Panc1 (cell line): ENCODE measurements around the gene SIK3. TPM values are rescaled to one million over a fixed set of nuclear protein-coding genes. Genes with fewer than 3 reads are reported as not detected.

ENCODE experiments used
- ATAC-seq: fragments of 200-7000 bp; cut with Tn5 transposase; 2 replicates; pipeline ENCODE4 v1.9.1; 2020; ENCODE audit warnings: mild to moderate bottlenecking, moderate library complexity
- BruUV-seq: library from RNA; stranded (reverse); fragments of 400-500 nt; replicated peaks from 2 replicates; lab custom pipeline; 2021; lab: Mats Ljungman, UMichigan
- CTCF ChIA-PET: fragments of 300-600 bp; sonication (Branson Sonifier 250); formaldehyde crosslinking; loops from one replicate; lab custom pipeline; 2022; ENCODE audit warnings: antibody characterized with exemption; lab: Charles Lee
- POLR2A ChIA-PET: fragments of 300-600 bp; sonication (Branson Sonifier 250); formaldehyde crosslinking; loops from one replicate; lab custom pipeline; 2022; ENCODE audit warnings: antibody characterized with exemption; lab: Charles Lee
- DNase-seq: peaks from one replicate; pipeline ENCODE4 v3.0.0-alpha.2; 2010; ENCODE audit warnings: low read depth, low spot score
- H3K27ac ChIP-seq: 2 replicates; pipeline ENCODE4 v1.5.1; 2011; ENCODE audit warnings: mild to moderate bottlenecking, low read length, inconsistent platforms
- H3K27me3 ChIP-seq: fragments of 200-500 bp; sonication (Bioruptor generic); 2 replicates; pipeline ENCODE4 v1.6.0; 2014; ENCODE audit warnings: low read length, inconsistent platforms; ENCODE audit not compliant: control insufficient read depth, insufficient read depth
- H3K36me3 ChIP-seq: fragments of 200-500 bp; sonication (Bioruptor generic); 2 replicates; pipeline ENCODE4 v1.5.1; 2014; ENCODE audit warnings: inconsistent platforms, mild to moderate bottlenecking, low read length, moderate library complexity; ENCODE audit not compliant: control insufficient read depth, insufficient read depth
- H3K4me1 ChIP-seq: 2 replicates; pipeline ENCODE4 v1.5.1; 2011; ENCODE audit warnings: inconsistent platforms, mild to moderate bottlenecking, low read length, moderate library complexity; ENCODE audit not compliant: control insufficient read depth, insufficient read depth
- H3K4me3 ChIP-seq, 2 experiments: 2 replicates each; pipeline ENCODE4 v1.5.1; 2011 to 2012; ENCODE audit warnings: low read depth in 2 of 2, low read length in 2 of 2, mild to moderate bottlenecking in 2 of 2, inconsistent platforms in 1 of 2, moderate library complexity in 1 of 2
- H3K9me3 ChIP-seq: fragments of 200-500 bp; sonication (Bioruptor generic); 2 replicates; pipeline ENCODE4 v1.5.1; 2014; ENCODE audit warnings: low read depth, mild to moderate bottlenecking, inconsistent platforms, low read length, moderate library complexity; ENCODE audit not compliant: control insufficient read depth, insufficient read depth
- POLR2AphosphoS5 ChIP-seq: IDR thresholded peaks from 2 replicates; pipeline ENCODE4 v1.6.1; 2012; ENCODE audit warnings: mild to moderate bottlenecking, low read depth, low read length, moderate library complexity
- SIN3A ChIP-seq: IDR thresholded peaks from 2 replicates; pipeline ENCODE4 v1.6.1; 2012; ENCODE audit warnings: low read depth, mild to moderate bottlenecking, low read length, moderate library complexity, borderline replicate concordance; ENCODE audit not compliant: insufficient read depth
- TCF7L2 ChIP-seq: IDR thresholded peaks from 2 replicates; pipeline ENCODE4 v1.6.1; 2011; ENCODE audit warnings: mild to moderate bottlenecking, low read depth, low read length, inconsistent platforms
- in situ Hi-C: cut with HindIII; loops from 2 replicates; pipeline ENCODE4 v1.10.0; 2016; ENCODE audit warnings: low sequenced_read_pairs, low pct_unique_long_range_greater_than_20kb
- intact Hi-C: fragments of 100-400 bp; cut with micrococcal nuclease; formaldehyde crosslinking; loops from one replicate; pipeline ENCODE4 v1.10.0; 2022; ENCODE audit not compliant: unreplicated experiment
- total RNA-seq: library from RNA; stranded (reverse); gene quantifications from one replicate; pipeline ENCODE4 v1.2.1, GENCODE V29; 2021; ENCODE audit not compliant: unreplicated experiment
- TF ChIP-seq, protein P1 (sequence below), 2 experiments: IDR thresholded peaks; 2 replicates each; pipeline ENCODE4 v1.6.1; 2011 to 2012; ENCODE audit warnings: low read depth in 2 of 2, control low read depth in 1 of 2, low read length in 1 of 2, mild to moderate bottlenecking in 1 of 2, moderate library complexity in 1 of 2; ENCODE audit not compliant: insufficient read depth in 1 of 2
- TF ChIP-seq, protein P2 (sequence below): fragments of 450-650 bp; IDR thresholded peaks from 2 replicates; pipeline ENCODE4 v1.5.1; 2017; ENCODE audit warnings: mild to moderate bottlenecking

The SIK3 gene
- total RNA-seq, 1 experiment from 2014 or later: 39.7 TPM

GRCh38 chr11:117044287-117045035 is 53.8 kb downstream of the SIK3 start:
- POLR2A ChIA-PET: no interaction called here
- H3K4me3 ChIP-seq: no peak overlapping the region
- H3K36me3 ChIP-seq: no peaks in the 10 kb centered on the region
- peaks cover 8% of the 10 kb centered on the region for H3K4me1 ChIP-seq
- no peaks in the 10 kb centered on the region for H3K27me3 ChIP-seq
- no peaks in the 10 kb centered on the region for H3K9me3 ChIP-seq
- intact Hi-C loops (no loop called here), in situ Hi-C loops (no loop called here)
- TF ChIP-seq, protein P1, sequence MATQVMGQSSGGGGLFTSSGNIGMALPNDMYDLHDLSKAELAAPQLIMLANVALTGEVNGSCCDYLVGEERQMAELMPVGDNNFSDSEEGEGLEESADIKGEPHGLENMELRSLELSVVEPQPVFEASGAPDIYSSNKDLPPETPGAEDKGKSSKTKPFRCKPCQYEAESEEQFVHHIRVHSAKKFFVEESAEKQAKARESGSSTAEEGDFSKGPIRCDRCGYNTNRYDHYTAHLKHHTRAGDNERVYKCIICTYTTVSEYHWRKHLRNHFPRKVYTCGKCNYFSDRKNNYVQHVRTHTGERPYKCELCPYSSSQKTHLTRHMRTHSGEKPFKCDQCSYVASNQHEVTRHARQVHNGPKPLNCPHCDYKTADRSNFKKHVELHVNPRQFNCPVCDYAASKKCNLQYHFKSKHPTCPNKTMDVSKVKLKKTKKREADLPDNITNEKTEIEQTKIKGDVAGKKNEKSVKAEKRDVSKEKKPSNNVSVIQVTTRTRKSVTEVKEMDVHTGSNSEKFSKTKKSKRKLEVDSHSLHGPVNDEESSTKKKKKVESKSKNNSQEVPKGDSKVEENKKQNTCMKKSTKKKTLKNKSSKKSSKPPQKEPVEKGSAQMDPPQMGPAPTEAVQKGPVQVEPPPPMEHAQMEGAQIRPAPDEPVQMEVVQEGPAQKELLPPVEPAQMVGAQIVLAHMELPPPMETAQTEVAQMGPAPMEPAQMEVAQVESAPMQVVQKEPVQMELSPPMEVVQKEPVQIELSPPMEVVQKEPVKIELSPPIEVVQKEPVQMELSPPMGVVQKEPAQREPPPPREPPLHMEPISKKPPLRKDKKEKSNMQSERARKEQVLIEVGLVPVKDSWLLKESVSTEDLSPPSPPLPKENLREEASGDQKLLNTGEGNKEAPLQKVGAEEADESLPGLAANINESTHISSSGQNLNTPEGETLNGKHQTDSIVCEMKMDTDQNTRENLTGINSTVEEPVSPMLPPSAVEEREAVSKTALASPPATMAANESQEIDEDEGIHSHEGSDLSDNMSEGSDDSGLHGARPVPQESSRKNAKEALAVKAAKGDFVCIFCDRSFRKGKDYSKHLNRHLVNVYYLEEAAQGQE (IDR thresholded peaks at IDR 0.05; ENCODE audit: insufficient read depth in 1 of 2, low read depth in 2 of 2, low read length in 1 of 2): no peak
- TF ChIP-seq TCF7L2 (no peak), SIN3A (no peak), POLR2AphosphoS5 (no peak)
- TF ChIP-seq, protein P2, sequence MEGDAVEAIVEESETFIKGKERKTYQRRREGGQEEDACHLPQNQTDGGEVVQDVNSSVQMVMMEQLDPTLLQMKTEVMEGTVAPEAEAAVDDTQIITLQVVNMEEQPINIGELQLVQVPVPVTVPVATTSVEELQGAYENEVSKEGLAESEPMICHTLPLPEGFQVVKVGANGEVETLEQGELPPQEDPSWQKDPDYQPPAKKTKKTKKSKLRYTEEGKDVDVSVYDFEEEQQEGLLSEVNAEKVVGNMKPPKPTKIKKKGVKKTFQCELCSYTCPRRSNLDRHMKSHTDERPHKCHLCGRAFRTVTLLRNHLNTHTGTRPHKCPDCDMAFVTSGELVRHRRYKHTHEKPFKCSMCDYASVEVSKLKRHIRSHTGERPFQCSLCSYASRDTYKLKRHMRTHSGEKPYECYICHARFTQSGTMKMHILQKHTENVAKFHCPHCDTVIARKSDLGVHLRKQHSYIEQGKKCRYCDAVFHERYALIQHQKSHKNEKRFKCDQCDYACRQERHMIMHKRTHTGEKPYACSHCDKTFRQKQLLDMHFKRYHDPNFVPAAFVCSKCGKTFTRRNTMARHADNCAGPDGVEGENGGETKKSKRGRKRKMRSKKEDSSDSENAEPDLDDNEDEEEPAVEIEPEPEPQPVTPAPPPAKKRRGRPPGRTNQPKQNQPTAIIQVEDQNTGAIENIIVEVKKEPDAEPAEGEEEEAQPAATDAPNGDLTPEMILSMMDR: no peak
- no TSS peak for BruUV-seq
- H3K27ac ChIP-seq: no peak overlapping the region
- CTCF ChIA-PET: interaction anchor here (0.6 kb wide), 1 partner anchor 62 kb away, joined by 9 read pairs; no protein-coding TSS in a partner anchor
- no peak for DNase-seq
- no peak for ATAC-seq

DNA sequence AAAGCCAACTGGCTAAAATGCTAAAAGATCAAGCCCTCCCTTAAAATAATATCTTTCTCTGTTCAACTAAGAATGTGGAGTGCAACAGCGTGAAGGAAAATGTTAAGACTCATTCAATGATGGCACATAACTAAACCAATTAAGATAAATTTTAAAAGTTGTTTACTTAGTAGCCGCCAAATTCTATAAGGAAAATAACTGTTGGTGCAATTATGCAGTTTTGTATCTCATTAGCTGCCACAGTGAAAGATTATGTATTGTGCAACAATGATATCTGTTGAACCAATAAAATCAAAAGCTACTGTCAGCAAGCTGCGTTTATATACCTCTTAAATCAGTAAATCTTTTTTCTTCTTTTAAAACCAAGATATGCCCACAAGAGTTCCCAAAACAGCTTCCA is 55.5 kb downstream of the SIK3 start:
- Histone ChIP-seq H3K4me3 (no peak overlapping the region), H3K27ac (no peak overlapping the region), H3K36me3 (no peaks in the 10 kb centered on the region), H3K4me1 (peaks cover 12% of the 10 kb centered on the region), H3K27me3 (no peaks in the 10 kb centered on the region), H3K9me3 (no peaks in the 10 kb centered on the region)
- ATAC-seq: no peak
- CTCF ChIA-PET: no interaction called here
- intact Hi-C loops (no loop called here), in situ Hi-C loops (no loop called here)
- no peak for DNase-seq
- BruUV-seq: no TSS peak
- POLR2A ChIA-PET: no interaction called here
- TF ChIP-seq POLR2AphosphoS5 (no peak), TCF7L2 (no peak), SIN3A (no peak)
- TF ChIP-seq, protein P2: no peak
- TF ChIP-seq, protein P1 (IDR thresholded peaks at IDR 0.05; ENCODE audit: insufficient read depth in 1 of 2, low read depth in 2 of 2, low read length in 1 of 2): no peak
